Activated CD4-positive, CD25-positive, alpha-beta regulatory T cell treated with anti-CD3 and anti-CD28 coated beads, Interleukin-2, amount 50 U/mL, for 16 hours (primary cell): ENCODE data around the gene INPP5J.
"Not testable (repeated sequence)": the region's sequence is repeated elsewhere in the genome, so short reads cannot be mapped to it uniquely, and the experiment has no call there.

Source experiments
- DNase-seq: peaks from one replicate; pipeline ENCODE4 v3.0.0-alpha.2; 2020; ENCODE audit warnings: low read depth, low spot score

INPP5J gene, protein sequence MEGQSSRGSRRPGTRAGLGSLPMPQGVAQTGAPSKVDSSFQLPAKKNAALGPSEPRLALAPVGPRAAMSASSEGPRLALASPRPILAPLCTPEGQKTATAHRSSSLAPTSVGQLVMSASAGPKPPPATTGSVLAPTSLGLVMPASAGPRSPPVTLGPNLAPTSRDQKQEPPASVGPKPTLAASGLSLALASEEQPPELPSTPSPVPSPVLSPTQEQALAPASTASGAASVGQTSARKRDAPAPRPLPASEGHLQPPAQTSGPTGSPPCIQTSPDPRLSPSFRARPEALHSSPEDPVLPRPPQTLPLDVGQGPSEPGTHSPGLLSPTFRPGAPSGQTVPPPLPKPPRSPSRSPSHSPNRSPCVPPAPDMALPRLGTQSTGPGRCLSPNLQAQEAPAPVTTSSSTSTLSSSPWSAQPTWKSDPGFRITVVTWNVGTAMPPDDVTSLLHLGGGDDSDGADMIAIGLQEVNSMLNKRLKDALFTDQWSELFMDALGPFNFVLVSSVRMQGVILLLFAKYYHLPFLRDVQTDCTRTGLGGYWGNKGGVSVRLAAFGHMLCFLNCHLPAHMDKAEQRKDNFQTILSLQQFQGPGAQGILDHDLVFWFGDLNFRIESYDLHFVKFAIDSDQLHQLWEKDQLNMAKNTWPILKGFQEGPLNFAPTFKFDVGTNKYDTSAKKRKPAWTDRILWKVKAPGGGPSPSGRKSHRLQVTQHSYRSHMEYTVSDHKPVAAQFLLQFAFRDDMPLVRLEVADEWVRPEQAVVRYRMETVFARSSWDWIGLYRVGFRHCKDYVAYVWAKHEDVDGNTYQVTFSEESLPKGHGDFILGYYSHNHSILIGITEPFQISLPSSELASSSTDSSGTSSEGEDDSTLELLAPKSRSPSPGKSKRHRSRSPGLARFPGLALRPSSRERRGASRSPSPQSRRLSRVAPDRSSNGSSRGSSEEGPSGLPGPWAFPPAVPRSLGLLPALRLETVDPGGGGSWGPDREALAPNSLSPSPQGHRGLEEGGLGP

DNA sequence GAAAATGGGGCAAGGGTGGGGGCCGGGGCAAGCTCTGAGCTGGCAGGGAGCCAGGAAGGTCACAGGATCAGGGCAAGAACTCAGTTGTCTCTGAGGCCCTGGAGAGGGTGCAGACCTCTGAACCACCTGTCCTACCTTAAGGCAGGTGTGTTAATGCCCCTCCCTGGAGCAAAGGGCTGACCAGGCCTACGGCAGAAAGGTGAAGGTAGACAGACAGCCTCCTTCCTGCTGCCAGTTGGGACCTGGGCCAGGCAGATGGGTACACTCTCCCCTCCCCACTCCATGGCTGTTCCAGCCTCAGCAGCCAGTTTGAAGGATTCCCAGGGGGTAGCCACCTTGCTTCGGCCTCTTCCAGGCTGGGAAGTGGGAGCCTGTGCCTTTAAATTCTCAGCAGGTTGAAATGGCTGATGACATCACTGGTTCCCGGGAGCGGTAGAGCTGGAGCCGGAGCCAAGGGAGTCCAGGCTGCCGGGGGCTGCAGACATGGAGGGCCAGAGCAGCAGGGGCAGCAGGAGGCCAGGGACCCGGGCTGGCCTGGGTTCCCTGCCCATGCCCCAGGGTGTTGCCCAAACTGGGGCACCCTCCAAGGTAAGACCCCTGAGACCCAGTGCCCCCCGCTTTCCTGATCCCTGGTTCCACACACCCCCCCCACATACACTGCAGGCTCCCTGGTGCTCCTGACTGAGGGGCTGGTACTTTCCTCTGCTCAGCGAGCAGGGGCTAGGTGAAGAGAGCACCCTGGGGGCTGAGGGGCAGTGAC is at the start of gene INPP5J:
Gene INPP5J, plus strand, starts transcription at position 435 of the 760 bp plus-strand sequence. Its CDS starts 49 bp downstream, at position 484.
- DNase-seq: no peak

DNA sequence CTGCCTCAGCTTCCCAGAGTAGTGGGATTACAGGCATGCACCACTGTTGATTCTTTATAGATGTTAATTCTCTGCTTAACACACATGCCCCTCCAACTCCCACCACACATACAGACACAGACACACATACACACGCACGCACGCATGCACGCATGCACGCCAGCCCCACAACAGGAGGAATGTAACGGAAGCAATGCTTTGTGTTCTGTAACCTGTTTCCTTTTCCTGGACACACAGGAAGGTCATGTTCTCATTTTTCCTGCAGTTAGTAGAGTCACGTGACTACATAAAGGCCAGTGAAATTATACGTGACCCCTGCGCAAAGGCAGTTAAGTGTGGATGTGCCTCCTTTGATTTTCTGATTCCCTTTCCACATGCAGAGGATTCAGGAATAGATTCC is 49.6 kb upstream of the INPP5J start:
- not testable (repeated sequence) for DNase-seq

DNA sequence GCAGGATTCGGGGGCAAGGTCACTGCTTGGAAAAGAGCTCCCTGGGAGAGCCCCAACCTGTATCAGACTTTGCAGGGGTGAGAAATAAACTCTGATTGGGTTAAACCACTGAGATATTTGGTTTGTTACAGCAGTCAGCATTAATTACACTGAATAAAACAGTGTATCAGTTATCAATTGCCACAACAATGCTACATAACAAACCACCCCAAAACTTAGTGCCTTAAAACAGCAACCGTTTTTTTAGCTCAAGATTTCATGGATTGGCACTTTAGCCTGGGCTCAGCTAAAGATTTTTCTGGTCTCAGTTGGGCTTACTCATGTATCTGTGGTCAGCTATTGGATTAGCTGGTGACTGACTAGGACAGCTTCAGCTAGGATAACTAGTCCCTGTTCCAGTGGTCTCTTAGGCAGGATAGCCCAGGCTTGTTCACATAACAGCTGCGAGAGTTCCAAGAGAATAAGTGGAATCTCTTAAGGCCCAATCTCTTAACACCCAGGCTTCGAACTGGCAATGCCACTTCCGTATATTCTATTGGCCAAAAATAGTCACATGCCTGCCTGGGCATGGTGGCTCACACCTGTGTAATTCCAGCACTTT is 49.1 kb upstream of the INPP5J start:
- not testable (repeated sequence) for DNase-seq

DNA sequence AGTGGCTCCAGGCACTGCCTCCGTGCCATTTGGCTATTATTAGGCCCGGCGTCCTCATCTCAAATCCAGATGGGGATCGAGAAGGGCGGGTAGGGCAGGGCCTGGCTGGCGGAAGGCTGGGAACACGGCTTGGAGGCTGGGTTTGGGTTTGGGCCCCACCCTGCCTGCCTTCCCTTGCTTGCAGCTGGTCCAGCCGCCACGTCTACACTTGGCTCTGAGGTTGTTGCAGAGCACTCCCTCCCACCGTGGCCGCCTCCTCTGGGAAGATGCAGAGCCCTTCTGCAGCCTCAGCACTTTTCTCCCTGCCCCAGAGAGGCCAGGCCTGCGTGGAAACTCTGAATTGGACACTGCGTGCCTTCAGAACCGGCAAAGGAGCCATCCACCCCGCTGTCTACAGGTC is 46.8 kb upstream of the INPP5J start:
- no peak for DNase-seq

DNA sequence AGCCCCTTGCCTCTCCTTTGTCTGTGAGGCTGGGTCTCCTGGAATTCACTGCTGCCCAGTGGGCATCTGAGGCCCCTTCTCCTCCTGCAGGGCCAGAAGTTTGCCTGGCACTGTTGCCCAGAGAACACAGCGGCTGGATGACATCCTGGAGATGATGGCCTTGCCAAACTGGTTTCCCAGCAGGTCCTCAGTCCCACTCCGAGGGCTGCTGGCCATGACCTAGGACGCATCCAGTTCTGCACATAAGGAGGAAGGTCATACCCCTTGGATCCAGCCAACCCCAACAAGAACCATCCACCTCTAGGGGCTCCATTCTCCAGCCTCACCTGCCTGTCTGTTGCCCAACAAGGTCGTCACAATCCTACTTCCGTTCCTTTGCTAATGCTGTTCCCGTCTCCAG is 45.1 kb upstream of the INPP5J start:
- DNase-seq: no peak

DNA sequence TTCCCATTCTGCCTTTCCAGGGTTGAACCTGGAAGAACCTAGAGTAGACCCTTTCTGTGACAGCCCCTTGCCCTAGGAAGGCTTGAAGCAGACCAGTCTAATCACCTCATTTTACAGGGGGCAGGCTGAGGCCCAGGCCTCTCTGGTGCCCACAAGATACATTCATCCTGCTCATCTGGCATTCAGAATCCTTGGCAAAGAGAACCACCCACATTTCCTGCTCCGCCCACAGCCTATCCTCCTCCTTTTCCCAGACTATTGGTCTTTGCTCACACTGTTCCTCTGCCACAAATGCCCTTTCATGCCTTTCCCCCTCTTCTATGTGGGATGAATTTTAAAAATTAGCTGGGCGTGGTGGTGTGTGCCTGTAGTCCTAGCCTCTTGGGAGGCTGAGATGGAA is 44.4 kb upstream of the INPP5J start:
- DNase-seq: not testable (repeated sequence)

DNA sequence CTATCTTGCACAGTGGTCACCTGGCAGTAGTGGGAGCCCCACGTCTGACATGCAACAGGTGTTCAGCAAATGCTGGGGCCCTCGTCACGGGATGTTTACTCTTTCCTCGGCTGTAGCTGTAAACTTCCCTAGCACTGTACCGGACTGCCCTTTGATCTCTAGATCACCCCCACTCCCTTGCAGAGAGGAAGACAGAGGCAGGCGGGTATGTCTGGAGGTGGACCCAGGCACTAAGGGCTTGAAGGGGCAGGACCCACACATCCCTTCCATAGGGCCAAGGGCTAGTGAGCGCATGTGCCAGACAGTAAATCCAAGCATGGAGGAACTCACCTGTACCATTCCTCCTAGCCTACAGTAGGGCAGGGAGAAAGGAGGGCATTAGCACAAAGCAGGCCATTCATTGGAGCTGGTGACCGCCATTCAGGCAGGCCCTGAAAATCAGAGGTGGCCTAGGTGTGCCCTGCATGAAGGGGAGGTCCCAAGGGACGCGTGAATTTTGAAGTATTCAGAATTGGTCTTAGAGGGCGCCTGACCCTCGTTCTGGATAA is 43.6 kb upstream of the INPP5J start:
- DNase-seq: no peak

DNA sequence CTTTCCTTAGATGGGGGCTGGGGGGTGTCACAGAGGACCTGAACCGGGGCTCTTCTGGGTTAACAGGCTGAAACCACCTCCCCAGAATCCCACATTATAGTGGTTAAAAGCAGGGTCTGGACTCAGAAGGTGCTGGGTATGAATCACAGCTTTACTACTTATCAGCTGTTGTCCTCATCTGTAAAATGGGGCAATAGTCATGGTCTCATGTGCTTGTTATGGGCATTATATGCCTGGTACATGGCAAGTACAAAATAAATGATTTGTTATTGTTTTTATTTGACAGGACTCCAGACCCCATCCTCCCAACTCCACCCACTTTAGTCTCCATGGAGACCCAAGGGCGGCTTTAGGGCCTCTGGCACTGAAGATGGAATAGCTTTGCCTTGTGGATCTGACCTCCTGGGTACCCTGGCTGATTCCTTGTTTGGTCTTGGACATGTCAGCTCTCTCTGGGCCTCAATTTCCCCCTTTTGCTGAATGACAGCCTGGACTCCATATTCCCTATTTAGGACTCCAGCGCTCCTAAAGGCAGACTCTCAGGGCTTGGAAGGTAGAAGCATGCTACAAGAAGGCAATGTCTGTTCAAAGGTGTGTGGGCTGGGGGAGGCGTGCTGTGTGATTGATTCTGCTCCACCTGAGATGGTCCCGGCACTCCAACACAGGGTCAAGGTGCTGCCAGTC is 42.5 kb upstream of the INPP5J start:
- no peak for DNase-seq

DNA sequence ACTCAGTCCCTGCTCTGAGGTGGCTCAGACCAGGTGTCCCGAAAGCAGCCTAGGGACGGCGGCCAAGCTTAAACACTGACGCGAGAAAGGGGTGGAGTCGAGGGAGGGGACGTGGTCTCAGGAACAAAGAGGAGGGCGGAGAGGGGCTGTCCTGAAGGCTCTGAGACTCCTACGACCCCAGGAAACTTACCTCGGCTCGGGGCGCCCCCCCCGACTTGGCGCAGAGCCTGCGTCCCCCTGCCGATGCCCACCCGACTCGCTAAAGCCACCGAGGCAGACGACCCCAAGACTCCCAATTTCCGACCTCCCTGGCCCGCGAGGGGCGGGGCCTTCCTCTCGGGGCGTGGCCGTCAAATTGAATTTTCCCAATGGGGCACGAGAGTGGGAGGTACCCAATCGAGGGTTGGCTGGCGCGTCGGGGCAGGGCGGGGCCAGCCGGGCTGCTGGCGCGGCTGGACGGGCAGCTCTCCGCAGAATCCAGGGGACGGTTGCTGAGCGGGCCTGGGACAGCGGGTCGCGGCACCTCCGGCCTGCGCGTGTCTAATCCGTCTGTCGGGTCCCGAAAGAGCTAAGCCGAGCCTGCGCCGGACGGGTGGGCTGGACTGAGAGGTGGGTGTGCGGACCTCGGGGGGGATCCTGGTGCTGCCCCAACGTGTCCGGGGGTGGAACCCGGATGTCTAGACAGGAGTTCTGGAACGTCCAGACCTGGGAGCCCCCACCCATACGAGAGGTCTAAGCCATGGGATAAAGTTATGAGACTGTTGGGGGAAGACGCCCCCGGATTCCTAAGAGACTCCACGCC is 41.7 kb upstream of the INPP5J start, which contains the start of gene SMTN:
Gene SMTN, plus strand, starts transcription at position 471 of the 802 bp plus-strand sequence. CDS start 1,941 bp downstream, outside the sequence.
- peak; percentile 75 for DNase-seq

DNA sequence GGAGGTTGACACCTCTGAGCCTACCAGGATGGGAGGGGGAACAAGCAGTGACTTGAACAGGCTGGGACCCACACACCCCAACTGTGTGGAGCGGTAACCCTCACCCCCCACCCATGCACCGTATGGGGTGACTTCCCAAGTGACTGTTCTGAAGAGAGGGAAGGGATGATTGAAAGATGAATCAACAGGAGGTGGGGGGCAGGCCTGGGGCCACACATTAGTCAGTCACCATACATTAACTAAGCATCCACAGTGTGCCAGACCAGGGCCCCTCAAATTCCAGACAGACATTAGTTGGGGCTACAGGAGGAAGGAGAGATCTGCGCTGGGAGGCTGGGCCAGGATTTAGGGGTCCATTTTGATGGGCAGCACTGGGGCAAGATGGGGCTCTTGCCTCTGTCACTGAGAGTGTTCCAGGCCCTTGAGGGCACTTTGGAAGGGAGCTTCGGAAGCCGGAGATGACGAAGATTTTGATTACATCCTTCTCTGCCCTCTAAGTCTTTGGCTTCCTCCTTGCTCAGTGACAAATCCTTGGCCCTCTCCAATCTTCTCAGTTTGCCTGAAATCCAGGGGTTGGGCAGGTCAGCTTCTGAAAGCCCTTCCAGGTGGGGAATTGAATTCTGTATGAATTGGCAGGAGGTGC is 40.7 kb upstream of the INPP5J start:
- no peak for DNase-seq

DNA sequence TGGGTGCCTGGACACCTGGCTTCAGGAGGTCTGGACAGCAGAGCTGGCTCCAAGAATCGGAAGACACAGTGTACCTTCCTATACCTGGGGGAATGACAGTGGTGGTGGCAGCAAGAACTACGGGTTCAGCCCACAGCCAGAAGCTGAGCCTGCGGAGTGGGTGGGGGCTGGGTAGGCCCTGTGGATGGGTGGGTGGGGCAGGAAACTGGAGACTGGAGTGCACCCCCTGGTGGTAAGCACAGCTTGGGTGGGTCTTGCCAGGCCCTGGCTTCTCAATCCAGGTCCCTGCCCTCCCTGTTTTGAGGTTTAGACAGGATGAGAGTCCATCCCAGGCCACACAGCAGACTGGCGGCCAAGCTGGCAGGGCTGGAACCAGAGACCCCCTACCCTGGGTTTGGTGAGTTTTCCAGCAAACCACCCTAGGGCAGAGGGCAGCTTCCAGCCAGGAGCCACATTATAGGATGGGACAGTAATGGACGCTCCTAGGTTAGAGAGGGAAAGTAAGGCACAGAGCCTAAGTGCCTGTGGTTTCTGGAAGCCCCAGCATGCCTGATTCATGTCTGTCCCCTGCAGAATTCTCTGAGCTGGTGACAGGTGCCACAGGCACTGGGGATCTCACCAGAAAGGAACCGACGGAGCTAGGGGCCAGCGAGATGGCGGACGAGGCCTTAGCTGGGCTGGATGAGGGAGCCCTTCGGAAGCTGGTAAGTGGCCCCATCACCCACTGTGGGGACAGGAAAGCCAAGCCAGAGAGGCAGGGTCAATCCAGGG is 40.0 kb upstream of the INPP5J start:
- peak; percentile 17 for DNase-seq

DNA sequence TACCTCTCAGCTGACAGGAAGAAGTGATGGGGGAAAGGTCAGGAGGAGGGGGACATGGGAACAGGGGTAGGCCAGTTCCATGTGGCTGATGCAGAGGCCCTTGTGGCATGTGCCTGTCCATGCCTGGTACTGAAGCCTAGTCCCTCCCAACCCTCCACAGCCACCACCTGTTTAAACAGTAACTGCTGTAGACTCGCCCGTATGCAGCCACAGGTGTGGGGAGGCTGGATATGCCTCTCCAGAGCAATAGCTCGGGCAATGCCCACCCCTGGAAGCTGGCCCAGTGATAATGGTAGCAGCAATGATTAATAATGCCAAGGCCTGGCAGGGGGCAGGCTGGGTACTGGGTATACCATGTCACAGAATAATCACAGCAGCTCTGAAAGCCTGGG is 39.4 kb upstream of the INPP5J start:
- no peak for DNase-seq

DNA sequence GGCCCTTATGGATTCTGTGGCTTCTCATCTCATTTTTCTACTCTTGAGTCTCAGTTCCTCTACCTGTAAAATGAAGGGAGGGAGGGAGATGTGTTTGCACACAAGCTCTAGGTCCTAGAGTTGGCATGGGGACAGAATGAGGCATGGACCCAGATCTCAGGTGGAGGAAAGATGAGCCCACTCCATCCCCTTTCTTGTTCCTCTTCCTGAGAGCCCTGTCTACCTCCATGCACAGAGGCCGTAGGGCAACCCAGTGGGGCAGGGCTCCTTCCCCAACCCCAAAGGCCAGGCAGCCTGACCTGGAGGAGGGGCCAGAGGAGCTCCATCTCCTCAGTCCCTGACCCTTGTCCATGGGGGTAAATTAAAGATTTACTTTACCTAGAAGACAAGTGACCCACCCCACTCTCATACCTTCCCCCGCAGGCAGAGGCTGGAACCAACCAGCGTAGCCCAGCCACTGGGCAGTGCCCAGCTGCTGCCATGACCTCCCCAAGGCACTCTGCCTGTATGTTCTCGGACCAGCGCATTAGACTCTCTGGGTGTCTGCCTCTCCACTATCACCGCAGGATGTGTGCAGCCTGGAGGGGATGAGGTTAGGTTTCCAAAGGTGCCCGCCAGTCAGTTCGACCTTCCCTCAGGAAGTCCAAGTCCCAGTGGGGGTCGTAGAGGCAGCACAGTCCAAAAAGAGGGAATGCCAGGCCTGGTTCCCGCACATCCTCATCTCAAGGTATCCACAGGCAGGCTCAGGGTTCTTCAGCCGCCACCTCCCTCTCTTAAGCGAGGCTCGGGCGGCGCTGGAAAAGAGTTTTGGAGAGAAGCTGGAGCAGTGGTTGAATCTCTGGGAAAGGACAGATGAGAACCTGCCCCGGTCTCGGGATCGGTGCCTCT is 38.6 kb upstream of the INPP5J start:
- no peak for DNase-seq

DNA sequence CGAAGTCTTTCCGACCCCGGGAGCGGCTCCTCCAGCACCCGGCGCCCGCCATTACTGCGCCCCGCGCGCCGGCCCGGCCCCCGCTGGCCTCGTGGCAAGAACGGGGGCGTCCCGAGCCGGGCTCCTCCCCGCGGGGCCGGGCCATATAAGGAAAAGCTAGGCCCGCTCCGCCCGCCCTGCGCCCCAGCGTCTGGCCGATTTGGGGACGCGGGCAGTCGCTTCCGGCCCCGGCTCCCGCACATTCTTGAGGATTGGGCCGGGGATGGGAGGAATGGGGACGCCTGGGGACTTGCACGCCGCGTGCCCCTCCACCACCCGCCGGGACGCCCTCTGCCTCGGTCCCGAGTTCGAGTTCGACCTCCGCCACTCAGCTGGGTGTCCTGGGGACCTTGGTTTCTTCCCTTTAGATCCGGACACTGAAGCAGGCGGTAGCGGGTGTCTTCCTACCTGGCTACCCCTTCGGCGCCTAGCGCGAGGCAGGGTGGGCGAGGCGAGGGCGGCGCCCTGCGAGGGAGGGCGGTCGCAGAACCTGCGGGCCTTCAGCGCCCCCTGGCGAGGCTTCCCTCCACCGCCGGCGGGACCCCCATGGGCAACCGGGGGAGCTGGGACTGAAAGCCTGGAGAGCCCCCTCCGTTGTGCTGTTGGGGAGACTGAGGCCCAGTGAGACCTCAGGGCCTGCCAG is 37.8 kb upstream of the INPP5J start:
- peak; percentile 74 for DNase-seq

DNA sequence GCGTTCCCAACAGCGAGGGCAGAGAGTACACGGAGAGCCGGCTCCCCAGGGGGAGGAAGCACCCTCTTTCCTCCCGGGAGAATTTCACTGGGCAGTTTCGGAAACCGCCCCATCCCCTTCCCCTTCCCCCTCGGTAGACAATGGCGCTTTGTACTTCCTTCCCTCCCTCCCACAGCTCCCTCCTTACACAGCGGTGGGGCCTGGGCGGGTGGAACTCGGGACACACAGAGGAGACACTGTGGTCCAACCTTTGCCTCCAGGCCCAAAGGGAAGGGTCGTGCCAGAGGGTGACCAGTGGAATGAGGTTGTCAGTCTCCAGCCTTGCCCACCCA is 37.3 kb upstream of the INPP5J start:
- DNase-seq: no peak

DNA sequence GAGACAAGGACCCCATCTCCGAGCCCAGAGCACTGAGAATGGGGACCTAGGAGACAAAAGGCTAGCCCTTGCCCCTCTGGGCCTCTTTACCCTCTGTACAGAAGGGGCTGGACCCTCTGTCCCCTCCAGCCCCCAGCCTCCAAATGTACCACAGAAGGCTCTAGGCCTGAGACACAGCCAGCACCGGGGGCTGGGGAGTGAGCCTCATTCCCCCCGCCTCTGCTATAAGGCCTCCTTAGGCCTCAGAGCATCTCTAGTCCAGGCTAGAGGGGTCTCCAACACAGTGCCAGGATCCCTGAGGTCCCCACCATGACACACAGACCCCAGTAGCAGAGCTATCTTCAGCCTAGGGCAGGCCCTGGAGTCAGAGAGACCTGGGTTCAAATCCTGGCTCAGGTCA is 36.8 kb upstream of the INPP5J start:
- DNase-seq: no peak
